NCI-H146 (cell line): ENCODE results near the gene CNIH2.
"Not testable (repeated sequence)": the region's sequence is repeated elsewhere in the genome, so short reads cannot be mapped to it uniquely, and the experiment has no call there.

Experiments used
- DNase-seq: peaks from one replicate; lab custom pipeline; 2025; lab: John Stamatoyannopoulos, UW

The CNIH2 gene

GRCh38 chr11:66277064-66277463, 911 bp upstream of the CNIH2 start:
- not testable (repeated sequence) for DNase-seq

- peak; percentile 49 for DNase-seq
Observed at GRCh38 chr11:66278363-66279091, 552 bp downstream of the CNIH2 start.

GRCh38 chr11:66279092-66279734, 1.2 kb downstream of the CNIH2 start:
- DNase-seq: no peak

GRCh38 chr11:66280428-66280827, 2.5 kb downstream of the CNIH2 start:
- no peak for DNase-seq

- no peak for DNase-seq
Observed at GRCh38 chr11:66281001-66281400, 3.0 kb downstream of the CNIH2 start.

GRCh38 chr11:66281776-66282467, 3.9 kb downstream of the CNIH2 start:
- DNase-seq: no peak

- peak; percentile 98 for DNase-seq
Observed at GRCh38 chr11:66282468-66283455, 4.8 kb downstream of the CNIH2 start.

- no peak for DNase-seq
Observed at GRCh38 chr11:66283461-66284105, 5.6 kb downstream of the CNIH2 start.

- DNase-seq: no peak
Observed at GRCh38 chr11:66284526-66285078, 6.6 kb downstream of the CNIH2 start.

- DNase-seq: no peak
Observed at GRCh38 chr11:66285250-66285947, 7.4 kb downstream of the CNIH2 start.

GRCh38 chr11:66286699-66287098, 8.7 kb downstream of the CNIH2 start:
- no peak for DNase-seq

- DNase-seq: no peak
Observed at GRCh38 chr11:66287211-66287888, 9.4 kb downstream of the CNIH2 start.

GRCh38 chr11:66287889-66288670, 10.1 kb downstream of the CNIH2 start:
- no peak for DNase-seq

- DNase-seq: peak; percentile 99
Observed at GRCh38 chr11:66288671-66289547, 10.9 kb downstream of the CNIH2 start, which contains the start of gene YIF1A. Gene YIF1A (minus strand): TSS chr11:66289143. CDS start chr11:66288985, 158 bp downstream.

- DNase-seq: peak; percentile 48
Observed at GRCh38 chr11:66289548-66290329, 11.8 kb downstream of the CNIH2 start.

GRCh38 chr11:66290330-66290621, 12.3 kb downstream of the CNIH2 start:
- no peak for DNase-seq

- no peak for DNase-seq
Observed at GRCh38 chr11:66291303-66291705, 13.3 kb downstream of the CNIH2 start.
